Fibroblast of upper back skin (primary cell): ENCODE measurements around the gene ANKS1B.
A peak's percentile ranks its signal among the peaks of the same experiment; 100 is the strongest.
"Not testable (repeated sequence)": the region's sequence is repeated elsewhere in the genome, so short reads cannot be mapped to it uniquely, and the experiment has no call there.

Source experiments
- DNase-seq: peaks from one replicate; pipeline ENCODE4 v3.0.0-alpha.2; 2013

Gene ANKS1B

DNA sequence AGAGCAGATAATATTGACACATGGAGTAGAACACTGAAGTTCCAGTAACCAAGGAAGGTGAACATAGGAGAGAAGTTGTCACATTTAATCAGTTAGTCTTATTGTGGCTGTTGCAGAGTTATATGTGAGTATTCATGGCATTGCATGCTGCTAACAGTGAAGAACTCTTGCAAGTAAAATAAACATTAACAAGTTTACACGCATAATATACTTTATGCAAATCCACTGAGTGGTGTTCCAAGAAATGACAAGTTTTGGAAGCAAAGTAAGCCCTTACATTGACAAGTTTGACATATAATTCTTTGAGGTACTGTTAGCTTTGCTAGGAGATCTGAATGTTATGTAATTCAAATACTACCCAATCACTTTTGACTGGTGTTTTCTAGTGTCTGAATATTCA is 125.6 kb downstream of the ANKS1B start:
- DNase-seq, result no peak

DNA sequence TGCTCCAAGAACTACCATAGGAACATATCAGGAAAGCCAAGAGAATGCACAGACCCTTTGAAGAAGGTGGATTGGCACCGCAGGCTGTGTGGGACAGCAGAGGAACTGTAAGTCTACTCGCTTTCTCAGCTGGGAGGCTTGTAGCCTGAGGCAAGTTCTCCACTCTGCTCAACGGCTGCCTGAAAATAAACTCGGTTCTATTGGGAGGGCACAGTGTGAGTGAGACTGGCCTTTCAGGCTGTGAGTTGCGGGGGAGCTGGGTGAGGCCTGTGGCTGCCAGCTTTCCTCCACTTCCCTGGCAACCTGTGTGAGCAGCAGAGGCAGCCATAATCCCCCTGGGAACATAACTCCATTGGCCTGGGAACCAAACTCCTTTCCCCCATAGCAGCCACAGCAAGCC is 132.1 kb downstream of the ANKS1B start:
- no peak for DNase-seq

DNA sequence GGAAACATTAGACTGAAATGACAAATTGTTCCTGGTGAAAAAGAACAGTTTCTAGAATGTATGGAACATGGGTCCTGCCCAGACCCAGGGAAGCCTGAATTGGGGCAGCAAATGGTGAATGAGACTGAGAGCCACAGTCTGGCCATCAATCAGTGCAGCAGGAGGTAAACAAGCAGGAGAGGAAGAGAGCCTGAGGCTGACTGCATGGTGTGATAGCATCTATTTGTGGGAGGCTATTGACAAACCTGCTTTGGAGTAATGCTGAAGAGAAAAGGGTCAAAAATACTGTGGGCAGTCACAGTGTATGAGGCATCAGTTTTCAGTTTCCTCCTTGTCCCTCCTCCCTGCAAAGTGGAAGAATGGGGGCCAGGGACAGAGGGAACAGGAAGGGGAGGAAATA is 136.8 kb downstream of the ANKS1B start:
- DNase-seq, result no peak

- DNase-seq, result no peak
Measured at GRCh38 chr12:99834710-99835109, 150.0 kb downstream of the ANKS1B start.

DNA sequence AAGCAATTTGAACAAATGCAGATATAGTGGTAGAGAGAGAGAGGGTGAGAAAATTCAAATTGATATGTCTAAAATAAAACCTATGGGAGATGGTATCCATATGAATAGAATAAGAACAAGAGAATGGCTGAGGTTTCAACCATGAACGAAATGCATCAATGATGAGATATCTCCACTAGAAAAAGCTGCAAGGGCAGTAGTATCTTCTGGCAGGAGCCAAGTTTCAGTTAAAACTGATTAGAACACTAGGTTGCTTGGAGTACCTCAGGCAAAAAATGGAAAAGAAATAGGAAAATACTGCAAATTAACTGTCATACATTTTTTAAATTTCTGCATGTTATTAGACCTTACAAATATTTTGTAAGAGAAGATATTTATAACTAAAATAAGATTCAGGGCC is 151.3 kb downstream of the ANKS1B start:
- DNase-seq, result no peak

DNA sequence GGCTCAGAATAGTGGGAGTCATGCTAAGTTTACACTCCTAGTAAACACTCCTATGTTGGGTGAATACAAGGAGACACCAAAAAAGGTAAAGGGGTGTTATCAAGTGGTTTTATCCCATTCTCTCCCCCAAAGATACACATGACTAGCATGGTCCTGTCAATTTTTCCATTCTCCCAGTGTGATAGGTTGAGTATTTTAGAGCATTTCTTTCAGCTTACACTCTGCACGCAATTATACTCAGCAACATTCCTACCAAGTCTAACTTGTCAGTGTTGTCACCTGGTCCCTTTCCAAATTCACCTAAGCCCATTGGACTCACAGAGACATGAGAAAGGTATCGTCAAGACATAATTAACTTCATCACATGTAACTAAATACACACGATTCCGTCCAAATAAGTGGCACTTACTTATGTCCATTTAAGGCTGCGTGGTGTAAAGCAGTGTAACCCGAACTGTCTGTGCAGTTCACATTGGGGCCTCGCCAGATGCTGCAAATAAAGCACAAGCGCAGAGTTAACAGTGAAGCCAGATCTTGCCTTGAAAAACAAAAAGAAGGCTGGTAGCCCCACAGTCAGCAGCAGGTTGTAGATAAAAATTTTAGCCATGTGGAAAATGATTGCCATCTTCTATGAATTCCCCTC is 159.7 kb downstream of the ANKS1B start:
- no peak for DNase-seq

GRCh38 chr12:99822273-99822672 is 162.5 kb downstream of the ANKS1B start:
- no peak for DNase-seq

DNA sequence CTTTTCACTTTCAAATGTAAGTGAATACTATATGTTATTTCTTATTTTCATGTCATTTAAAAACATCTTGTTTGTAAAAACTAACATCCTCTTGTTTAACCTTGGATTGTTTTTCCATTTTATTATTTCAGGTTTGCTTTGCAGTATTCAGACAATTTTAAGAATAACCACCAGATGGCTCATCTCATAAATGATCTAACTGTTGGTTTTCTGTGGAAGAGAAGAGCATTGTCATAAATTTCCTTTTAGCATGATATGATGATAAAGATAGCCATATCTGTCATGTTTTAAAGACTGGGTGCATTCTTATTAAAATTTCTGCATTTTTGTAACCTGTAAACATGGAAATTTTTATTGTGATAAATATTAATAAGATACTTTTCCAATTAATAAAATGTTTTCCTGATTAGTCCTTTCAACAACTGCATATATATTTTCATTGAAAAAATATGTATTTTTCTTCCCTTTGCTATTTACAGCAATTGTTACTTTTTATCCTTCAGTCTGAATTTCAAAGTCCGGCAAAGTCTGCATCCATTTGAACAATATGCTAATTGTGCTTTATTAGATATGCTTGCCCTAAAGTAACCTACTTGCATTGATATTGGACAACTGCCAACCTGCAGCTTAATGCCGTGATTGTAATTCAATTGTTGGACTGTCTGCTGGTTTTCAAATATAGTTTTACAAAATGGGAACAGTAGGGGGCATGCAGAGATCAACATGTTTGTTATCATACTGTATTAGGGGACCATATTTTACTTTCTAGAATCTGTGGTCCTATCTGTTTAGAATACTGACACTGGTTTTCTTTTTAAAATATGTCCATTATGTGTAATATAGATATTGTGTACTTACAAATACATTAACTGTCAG is 173.8 kb downstream of the ANKS1B start:
- peak; percentile 10 for DNase-seq

DNA sequence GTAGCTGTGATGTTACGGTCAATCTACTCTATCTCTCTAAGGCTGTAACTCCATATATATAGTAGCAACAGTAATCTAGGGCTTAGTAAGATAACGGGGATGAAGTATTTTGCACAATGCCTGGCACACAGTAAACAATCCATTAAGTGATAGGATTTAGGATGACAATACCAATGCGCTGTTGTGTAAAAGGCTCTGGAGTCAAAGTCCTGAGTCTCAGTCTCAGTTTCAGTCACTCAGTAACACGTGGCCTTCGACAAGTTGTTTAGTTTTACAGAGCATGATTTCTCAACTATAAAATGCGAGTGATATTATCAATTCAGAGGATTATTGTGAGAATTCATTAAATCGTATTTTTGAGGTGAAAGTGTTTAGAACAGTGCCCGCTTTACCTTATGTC is 174.8 kb downstream of the ANKS1B start:
- DNase-seq, result no peak

GRCh38 chr12:99806304-99806703 is 178.4 kb downstream of the ANKS1B start:
- no peak for DNase-seq

GRCh38 chr12:99804715-99805114 is 180.0 kb downstream of the ANKS1B start:
- DNase-seq, result no peak

- DNase-seq, result no peak
Measured at GRCh38 chr12:99800605-99801004, 184.1 kb downstream of the ANKS1B start.

DNA sequence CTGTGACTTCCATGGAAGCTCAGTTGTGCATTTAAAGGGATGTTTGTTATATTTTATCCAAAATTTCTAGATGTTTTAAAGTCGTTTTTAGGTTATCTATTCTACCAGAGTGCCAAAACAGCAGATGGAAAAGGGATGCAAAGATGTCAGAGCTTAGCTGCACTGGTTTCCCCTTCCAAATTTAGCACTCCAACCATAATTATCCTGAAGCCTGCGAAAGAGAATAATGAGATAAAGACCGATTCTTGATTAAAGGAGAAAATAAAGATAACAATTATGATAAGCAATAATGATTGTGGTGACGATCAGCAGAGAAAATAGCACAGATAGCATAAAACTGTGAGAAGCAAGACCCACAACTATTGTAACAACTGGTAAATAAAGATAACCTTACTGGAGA is 186.8 kb downstream of the ANKS1B start:
- not testable (repeated sequence) for DNase-seq

DNA sequence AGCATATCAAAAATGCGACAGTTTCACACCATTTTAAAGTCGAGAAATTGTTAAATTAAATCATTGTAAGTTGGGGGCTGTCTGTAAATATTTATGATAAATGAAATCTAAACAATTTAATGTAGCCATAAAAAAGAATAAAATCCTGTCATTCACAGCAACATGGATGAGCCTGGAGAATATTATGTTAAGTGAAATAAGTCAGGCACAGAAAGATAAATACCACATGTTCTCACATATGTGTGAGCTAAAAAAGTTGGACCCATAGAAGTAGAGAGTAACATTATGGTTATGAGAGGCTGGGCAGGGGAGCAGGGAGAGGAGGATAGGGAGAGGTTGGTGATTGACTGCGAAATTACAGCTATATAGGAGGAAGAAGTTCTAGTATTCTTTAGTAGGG is 201.3 kb downstream of the ANKS1B start:
- DNase-seq, result no peak

GRCh38 chr12:99772274-99772673 is 212.5 kb downstream of the ANKS1B start:
- DNase-seq, result no peak

GRCh38 chr12:99771659-99772058 is 213.1 kb downstream of the ANKS1B start:
- DNase-seq, result no peak

DNA sequence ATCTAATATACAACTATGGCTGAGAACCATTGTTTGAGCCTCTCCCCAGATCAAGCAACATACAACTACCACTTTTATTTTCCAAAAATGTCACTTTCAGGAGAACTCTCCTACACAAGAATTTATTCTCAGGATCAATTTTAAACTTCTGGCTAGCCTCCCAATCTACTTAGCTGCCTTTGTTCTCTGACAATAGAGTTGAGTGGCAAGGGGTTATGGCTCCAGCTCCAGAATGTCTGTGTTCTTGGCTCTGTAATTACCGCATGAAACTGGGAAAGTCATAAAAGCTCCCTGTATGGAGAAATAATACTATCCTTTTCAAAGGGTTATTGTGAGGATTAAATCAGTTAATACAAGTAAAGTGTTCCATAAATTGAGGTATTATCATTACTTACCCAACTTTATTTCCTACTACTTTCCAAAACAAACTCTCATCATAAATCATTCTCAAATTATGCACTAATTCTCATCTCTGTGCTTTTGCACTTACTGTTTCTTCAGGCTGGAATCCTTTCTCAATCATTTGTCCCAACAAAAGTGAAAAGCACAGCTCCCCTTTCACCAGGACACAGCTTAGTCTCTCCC is 215.2 kb downstream of the ANKS1B start:
- DNase-seq, result no peak

GRCh38 chr12:99768758-99769157 is 216.0 kb downstream of the ANKS1B start:
- no peak for DNase-seq

GRCh38 chr12:99767809-99768208 is 216.9 kb downstream of the ANKS1B start:
- peak; percentile 2 for DNase-seq

DNA sequence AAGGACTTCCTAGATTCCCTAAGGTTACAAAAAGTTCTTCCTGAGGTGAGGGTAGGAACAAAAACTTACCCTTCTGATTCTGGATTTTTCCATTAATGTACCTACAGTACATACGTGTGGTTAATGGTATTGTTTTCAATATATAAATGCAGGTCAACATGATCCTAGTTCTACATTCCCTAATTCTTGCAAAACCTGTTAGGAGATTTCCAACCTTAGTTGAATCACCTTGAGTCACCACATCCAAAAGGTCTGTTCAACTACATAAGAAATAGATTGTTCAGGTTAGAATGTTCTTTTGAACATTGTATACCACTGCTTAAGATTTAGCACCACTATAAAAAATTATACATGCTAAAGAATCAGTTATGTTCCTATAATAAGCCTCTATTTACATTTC is 218.3 kb downstream of the ANKS1B start:
- no peak for DNase-seq

- DNase-seq, result no peak
Measured at GRCh38 chr12:99765469-99766114, 219.1 kb downstream of the ANKS1B start.

DNA sequence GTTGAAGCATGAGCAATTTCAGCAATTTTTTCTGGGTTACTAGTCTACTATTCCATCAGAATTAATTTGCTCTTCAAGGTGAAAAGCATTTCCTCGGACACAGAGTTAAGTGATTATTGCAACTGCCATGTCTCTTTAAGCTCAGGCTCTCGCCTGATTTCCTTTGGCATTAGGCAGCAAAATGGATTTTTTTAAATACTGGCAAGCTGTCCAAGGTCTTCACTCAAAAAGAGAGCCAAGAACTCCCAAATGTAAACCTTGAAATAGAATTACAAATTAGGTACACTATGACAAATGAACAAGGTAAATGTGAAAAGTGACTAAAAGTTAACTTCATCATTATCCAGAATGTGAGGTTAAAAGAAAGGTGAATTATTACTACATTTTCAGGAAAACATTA is 225.3 kb downstream of the ANKS1B start:
- DNase-seq, result no peak

- DNase-seq, result no peak
Measured at GRCh38 chr12:99758997-99759396, 225.7 kb downstream of the ANKS1B start.

GRCh38 chr12:99752740-99753139 is 232.0 kb downstream of the ANKS1B start:
- no peak for DNase-seq
